GM06990 (cell line): ENCODE data around the gene TMEM59L.

Source experiments
- DNase-seq: peaks from one replicate; pipeline ENCODE4 v3.0.0-alpha.2; 2011; ENCODE audit not compliant: insufficient read length; ENCODE audit errors: extremely low read depth
- H3K27me3 ChIP-seq: replicated peaks from 2 replicates; pipeline ENCODE4 v1.6.0; 2011; ENCODE audit warnings: low read length; ENCODE audit not compliant: control insufficient read depth, insufficient read depth
- H3K36me3 ChIP-seq: 2 replicates; pipeline ENCODE4 v1.5.1; 2011; ENCODE audit warnings: low read length; ENCODE audit not compliant: control insufficient read depth, insufficient read depth
- H3K4me3 ChIP-seq: replicated peaks from 2 replicates; pipeline ENCODE4 v1.5.1; 2011; ENCODE audit warnings: low read depth, mild to moderate bottlenecking, control low read depth, low read length
- TF ChIP-seq, protein P1 (sequence below): IDR thresholded peaks from 2 replicates; pipeline ENCODE4 v1.5.1; 2011; ENCODE audit warnings: low read length, control low read depth, mild to moderate bottlenecking, inconsistent platforms; ENCODE audit not compliant: insufficient read depth, poor library complexity, severe bottlenecking

TMEM59L gene

DNA sequence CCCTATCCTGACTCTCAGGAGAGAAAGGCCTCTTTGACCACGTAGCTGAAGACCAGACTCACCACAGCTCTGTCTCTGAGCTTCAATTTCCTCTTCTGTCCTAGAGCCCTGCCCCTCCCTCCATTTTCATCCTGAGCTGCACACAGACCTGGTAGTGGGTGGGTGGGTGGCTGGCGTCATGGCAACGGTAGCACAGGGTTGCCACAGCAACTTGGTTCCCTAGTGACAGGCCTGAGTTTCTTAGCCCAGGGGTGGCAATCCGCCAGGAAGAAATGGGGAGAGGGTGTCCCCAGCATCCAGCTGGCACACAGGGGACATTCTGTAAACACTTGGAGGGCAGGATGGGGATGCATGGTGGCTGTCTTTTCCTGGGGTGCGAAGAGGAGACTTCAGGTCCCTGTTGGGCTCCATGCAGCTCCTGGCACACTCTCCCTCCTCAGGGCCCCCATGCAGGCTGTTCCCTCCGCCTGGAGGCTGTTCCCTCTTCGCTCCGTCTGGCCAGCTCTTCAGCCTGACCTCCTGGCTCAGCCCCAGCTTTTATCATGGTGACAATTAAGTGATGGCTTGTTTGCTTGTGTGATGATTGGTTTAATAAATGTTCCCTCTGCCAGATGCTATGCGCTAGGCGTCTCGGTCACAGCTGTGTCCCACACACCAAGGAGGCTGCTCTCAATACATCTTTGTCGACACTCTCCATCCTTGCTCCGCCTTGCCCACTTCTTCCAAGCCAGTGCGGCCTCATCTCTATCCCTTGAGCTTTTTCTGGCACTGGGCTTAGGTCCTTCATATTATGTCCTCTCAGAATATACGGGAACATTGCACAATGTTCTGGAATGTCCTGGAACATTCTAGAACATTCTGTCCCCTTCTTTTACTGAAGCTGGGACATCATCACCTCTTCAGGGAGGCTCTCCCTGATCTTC is 16.8 kb downstream of the TMEM59L start:
- Histone ChIP-seq H3K27me3 (no peaks in the 10 kb centered on the region), H3K4me3 (no peak overlapping the region), H3K36me3 (no peaks in the 10 kb centered on the region)
- DNase-seq = no peak
- TF ChIP-seq, protein P1, sequence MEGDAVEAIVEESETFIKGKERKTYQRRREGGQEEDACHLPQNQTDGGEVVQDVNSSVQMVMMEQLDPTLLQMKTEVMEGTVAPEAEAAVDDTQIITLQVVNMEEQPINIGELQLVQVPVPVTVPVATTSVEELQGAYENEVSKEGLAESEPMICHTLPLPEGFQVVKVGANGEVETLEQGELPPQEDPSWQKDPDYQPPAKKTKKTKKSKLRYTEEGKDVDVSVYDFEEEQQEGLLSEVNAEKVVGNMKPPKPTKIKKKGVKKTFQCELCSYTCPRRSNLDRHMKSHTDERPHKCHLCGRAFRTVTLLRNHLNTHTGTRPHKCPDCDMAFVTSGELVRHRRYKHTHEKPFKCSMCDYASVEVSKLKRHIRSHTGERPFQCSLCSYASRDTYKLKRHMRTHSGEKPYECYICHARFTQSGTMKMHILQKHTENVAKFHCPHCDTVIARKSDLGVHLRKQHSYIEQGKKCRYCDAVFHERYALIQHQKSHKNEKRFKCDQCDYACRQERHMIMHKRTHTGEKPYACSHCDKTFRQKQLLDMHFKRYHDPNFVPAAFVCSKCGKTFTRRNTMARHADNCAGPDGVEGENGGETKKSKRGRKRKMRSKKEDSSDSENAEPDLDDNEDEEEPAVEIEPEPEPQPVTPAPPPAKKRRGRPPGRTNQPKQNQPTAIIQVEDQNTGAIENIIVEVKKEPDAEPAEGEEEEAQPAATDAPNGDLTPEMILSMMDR = no peak

DNA sequence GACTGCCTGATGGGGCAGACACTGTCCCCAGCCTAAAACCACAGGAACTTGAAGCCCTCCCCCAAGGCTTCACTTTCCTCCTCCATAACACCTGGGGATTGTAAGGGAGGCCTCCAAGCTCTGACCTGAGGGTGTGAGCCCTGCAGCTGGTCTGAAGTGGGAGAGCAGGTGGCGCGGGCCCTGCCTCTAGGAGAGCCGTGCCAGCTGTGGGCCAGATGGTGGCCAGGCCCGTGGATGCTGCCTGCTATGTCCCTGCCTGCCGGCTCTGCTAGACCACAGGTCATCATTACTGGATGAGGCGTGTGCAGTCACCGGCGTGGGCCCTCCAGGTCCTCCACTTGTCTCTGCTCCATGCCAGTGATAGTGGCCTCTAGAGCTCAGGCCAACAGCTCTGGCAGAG is 20.7 kb downstream of the TMEM59L start:
- H3K36me3 ChIP-seq = no peaks in the 10 kb centered on the region
- no peaks in the 10 kb centered on the region for H3K27me3 ChIP-seq
- no peak overlapping the region for H3K4me3 ChIP-seq
- TF ChIP-seq, protein P1 = no peak
- no peak for DNase-seq

DNA sequence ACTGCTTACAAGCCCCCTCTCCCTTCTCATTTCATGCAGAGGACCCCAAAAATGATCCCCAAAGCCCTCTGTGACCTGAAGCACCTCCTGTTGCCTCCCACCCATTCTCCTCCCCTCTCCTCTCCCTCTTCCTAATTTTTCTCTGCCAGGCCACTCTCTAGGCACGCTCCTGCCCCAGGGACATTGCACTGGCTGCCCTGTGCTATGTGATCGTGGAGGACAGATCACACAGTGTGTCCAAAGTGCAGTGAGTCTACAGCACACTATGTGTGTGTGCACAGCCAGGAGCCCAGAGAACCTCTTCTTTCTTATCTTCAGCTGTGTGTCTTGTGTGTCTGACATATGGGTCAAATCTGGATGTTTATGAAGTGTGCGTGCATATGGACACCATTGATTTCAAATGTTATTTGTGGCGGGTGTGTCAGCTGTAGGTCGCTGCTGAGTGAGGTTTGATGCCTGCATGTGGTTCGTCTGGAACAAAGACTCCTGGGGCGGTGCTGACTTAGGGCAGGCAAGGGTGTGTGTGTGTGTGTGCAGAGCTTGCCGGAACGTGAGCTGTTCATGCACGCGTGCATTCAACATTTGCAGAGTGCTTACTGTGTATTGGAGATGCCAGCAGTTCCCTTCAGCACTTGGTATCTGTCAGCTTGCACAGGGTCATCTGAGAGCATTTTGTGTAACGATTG is 22.1 kb downstream of the TMEM59L start:
- Histone ChIP-seq H3K4me3 (no peak overlapping the region), H3K27me3 (no peaks in the 10 kb centered on the region), H3K36me3 (no peaks in the 10 kb centered on the region)
- TF ChIP-seq, protein P1 = no peak
- no peak for DNase-seq

DNA sequence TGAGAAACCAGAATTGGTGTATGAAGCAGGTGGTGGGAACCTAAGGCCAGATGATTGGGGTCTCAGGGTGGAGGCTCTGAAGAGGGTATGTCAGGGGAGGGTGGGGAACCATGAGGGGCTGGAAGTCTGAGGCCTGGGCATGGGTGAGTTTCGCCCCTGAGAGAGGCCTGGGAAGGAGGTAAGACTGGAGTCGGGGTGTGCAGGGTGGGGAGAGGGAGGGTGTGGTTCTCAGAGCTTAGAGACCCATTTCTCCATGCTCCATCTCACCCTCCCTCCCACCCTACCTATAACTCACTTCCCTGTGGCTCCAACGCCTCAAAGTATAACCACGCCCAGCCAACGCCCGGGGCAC is 23.1 kb downstream of the TMEM59L start:
- DNase-seq = no peak
- TF ChIP-seq, protein P1 = no peak
- H3K27me3 ChIP-seq = no peaks in the 10 kb centered on the region
- H3K4me3 ChIP-seq = no peak overlapping the region
- H3K36me3 ChIP-seq = no peaks in the 10 kb centered on the region

DNA sequence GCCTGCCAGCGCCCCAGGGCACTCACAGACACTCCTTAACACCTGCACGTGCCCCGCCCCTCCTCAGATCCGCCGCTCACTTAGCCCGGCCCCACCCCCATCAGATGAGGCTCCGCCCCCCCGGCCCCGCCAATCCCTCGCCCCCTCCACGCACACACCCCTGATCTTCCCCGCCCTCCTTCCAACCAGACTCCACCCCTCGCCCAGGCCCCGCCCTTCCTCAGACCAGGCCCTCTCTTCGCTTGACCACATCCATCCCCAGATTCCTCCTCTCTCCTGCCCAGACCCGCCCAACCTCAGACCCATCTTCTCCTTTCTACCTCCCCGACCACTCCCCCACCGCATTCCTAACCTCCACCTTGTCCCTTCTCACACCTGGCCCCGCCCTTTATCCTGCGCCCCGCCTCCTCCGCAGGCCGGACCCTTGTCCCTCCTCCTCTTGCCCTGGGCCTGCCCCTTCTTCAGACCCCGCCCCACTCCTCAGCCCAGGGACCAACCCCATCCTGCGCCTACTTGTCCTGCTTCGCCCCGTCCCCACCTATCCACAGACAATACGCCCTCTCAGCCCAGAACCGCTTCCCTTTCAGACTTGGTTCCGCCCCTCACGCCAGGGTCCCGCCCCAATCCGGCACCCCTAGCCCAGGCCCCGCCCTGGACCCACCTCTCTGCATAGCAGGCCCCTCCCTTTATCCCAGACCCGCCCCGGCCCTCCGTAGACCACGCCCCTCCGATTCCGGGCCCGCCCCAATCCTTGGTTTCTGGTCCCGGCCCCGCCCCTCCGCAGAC is 23.7 kb downstream of the TMEM59L start:
- DNase-seq = peak; percentile 91
- H3K4me3 ChIP-seq = peak overlapping the region; percentile 98

More for the DNA sequence above, 23.7 kb downstream of the TMEM59L start:
- H3K27me3 ChIP-seq = no peaks in the 10 kb centered on the region
- H3K36me3 ChIP-seq = no peaks in the 10 kb centered on the region
- TF ChIP-seq, protein P1 = no peak
